Keratinocyte (primary cell): ENCODE results near the gene SHCBP1.

Experiments used
- CTCF ChIP-seq, 3 experiments: IDR thresholded peaks in 1 of 3; conservative IDR thresholded peaks in 1 of 3; optimal IDR thresholded peaks in 1 of 3; 2 replicates in 2 of 3; 3 replicates in 1 of 3; pipeline versions ENCODE3 to v1.5.1; 2011; ENCODE audit warnings: low read length in 3 of 3, mild to moderate bottlenecking in 3 of 3, moderate library complexity in 2 of 3, control low read depth in 1 of 3, inconsistent platforms in 1 of 3; ENCODE audit not compliant: insufficient read depth in 2 of 3; ENCODE audit errors: extremely low read depth in 1 of 3
- EZH2 ChIP-seq: IDR thresholded peaks from one replicate; pipeline ENCODE4 v1.6.1; 2012; ENCODE audit warnings: inconsistent platforms, mild to moderate bottlenecking, low read length, moderate library complexity

GRCh38 chr16:46549477-46549876 is 71.7 kb downstream of the SHCBP1 start:
- no peak for TF ChIP-seq CTCF (optimal IDR thresholded peaks at IDR 0.05 in 1 of 3, IDR thresholded peaks at IDR 0.05 in 1 of 3, conservative IDR thresholded peaks at IDR 0.05 in 1 of 3; ENCODE audit: extremely low read depth in 1 of 3, insufficient read depth in 2 of 3, low read length in 3 of 3)
- no peak for TF ChIP-seq EZH2
